ENCODE data around the gene SUV39H2. TPM values are rescaled to one million over a fixed set of nuclear protein-coding genes. Genes with fewer than 3 reads are reported as not detected.
A peak's percentile ranks its signal among the peaks of the same experiment; 100 is the strongest.

Gene SUV39H2
- total RNA-seq, 1 experiment from 2014 or later: 21.9 TPM

- in situ Hi-C loops (cut with HindIII; ENCODE audit: low pct_unique_long_range_greater_than_20kb, low sequenced_read_pairs): no loop called here
- ChIA-PET POLR2A (interaction anchor here (0.6 kb wide), 1 partner anchor 76 kb away, joined by 3 read pairs; no protein-coding TSS in a partner anchor), CTCF (no interaction called here)
- intact Hi-C loops (cut with micrococcal nuclease; ENCODE audit: unreplicated experiment): no loop called here
- Histone ChIP-seq H3K4me1 (ENCODE audit: control insufficient read depth, insufficient read depth, low read length) (no peaks in the 10 kb centered on the region; the same call in 1 of the 2 replicates), H3K27me3 (ENCODE audit: control insufficient read depth, insufficient read depth, low read length) (no peaks in the 10 kb centered on the region), H3K4me3 (ENCODE audit: low read depth in 2 of 2, low read length in 2 of 2) (no peak overlapping the region), H3K9me3 (ENCODE audit: control insufficient read depth, insufficient read depth, low read depth, low read length) (no peaks in the 10 kb centered on the region), H3K36me3 (ENCODE audit: control insufficient read depth, insufficient read depth, low read length) (peaks cover 12% of the 10 kb centered on the region), H3K27ac (ENCODE audit: low read length) (no peak overlapping the region)
- TF ChIP-seq SIN3A (IDR thresholded peaks at IDR 0.05; ENCODE audit: borderline replicate concordance, insufficient read depth, low read depth, low read length): no peak
- TF ChIP-seq REST (IDR thresholded peaks at IDR 0.05; ENCODE audit: insufficient read depth in 1 of 2, low read depth in 2 of 2, low read length in 1 of 2): no peak
- no peak for TF ChIP-seq POLR2AphosphoS5 (IDR thresholded peaks at IDR 0.05; ENCODE audit: low read depth, low read length)
- TF ChIP-seq CTCF (IDR thresholded peaks at IDR 0.05): no peak
- TF ChIP-seq TCF7L2 (IDR thresholded peaks at IDR 0.05; ENCODE audit: low read depth, low read length): no peak
- no peak for ATAC-seq
- DNase-seq (ENCODE audit: low read depth, low spot score): no peak
- BruUV-seq (replicated peaks): no TSS peak
Measured at GRCh38 chr10:14836208-14836607, 42.5 kb upstream of the SUV39H2 start.

- in situ Hi-C loops (cut with HindIII; ENCODE audit: low pct_unique_long_range_greater_than_20kb, low sequenced_read_pairs) (no loop called here), intact Hi-C loops (cut with micrococcal nuclease; ENCODE audit: unreplicated experiment) (no loop called here)
- Histone ChIP-seq H3K36me3 (ENCODE audit: control insufficient read depth, insufficient read depth, low read length) (peaks cover 20% of the 10 kb centered on the region), H3K4me3 (ENCODE audit: low read depth in 2 of 2, low read length in 2 of 2) (peak overlapping the region; percentile 66 to 94), H3K27me3 (ENCODE audit: control insufficient read depth, insufficient read depth, low read length) (no peaks in the 10 kb centered on the region), H3K4me1 (ENCODE audit: control insufficient read depth, insufficient read depth, low read length) (no peaks in the 10 kb centered on the region; the same call in 1 of the 2 replicates), H3K27ac (ENCODE audit: low read length) (peak overlapping the region; percentile 73), H3K9me3 (ENCODE audit: control insufficient read depth, insufficient read depth, low read depth, low read length) (no peaks in the 10 kb centered on the region)
- TF ChIP-seq REST (IDR thresholded peaks at IDR 0.05; ENCODE audit: insufficient read depth in 1 of 2, low read depth in 2 of 2, low read length in 1 of 2) (no peak), SIN3A (IDR thresholded peaks at IDR 0.05; ENCODE audit: borderline replicate concordance, insufficient read depth, low read depth, low read length) (no peak), TCF7L2 (IDR thresholded peaks at IDR 0.05; ENCODE audit: low read depth, low read length) (no peak), CTCF (IDR thresholded peaks at IDR 0.05) (no peak), POLR2AphosphoS5 (IDR thresholded peaks at IDR 0.05; ENCODE audit: low read depth, low read length) (no peak)
- ATAC-seq (no peak), DNase-seq (ENCODE audit: low read depth, low spot score) (no peak)
- POLR2A ChIA-PET: no interaction called here
- no TSS peak for BruUV-seq (replicated peaks)
- CTCF ChIA-PET: interaction anchor here (0.5 kb wide), 1 partner anchor 1060 kb away, joined by 7 read pairs; no protein-coding TSS in a partner anchor
Measured at GRCh38 chr10:14837003-14837756, 41.5 kb upstream of the SUV39H2 start.

All from Panc1 (cell line).